Measurements from ENCODE around the gene MED26.
"Not testable (repeated sequence)": the region's sequence is repeated elsewhere in the genome, so short reads cannot be mapped to it uniquely, and the experiment has no call there.

The MED26 gene
- total RNA-seq = 10.8 to 30.3 (median 12.3) reads per million in 3 experiments

GRCh38 chr19:16628183-16628983 lies at the start of gene MED26:
TSS of gene MED26 (minus strand) at chr19:16628204. CDS start at chr19:16627943, 261 bp downstream.
- DNase-seq = peak; percentile 92

DNA sequence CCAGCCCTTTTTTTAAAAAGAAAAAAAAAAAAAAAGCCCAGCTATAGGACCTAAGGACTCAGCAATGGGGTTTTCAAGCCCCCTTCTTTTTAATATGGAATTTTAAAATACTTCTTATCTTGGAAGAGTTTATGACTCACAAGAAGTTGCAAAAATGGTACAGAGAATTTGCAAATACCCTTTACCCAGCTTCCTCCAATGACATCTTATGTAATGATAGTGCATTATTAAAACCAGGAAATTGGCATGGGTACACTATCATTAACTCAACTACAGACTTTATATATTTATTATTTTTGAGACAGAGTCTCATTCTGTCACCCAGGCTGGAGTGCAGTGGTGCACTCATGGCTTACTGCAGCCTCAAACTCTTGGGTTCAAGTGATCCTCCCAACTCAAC lies 49.1 kb upstream of the MED26 start:
- DNase-seq = no peak

DNA sequence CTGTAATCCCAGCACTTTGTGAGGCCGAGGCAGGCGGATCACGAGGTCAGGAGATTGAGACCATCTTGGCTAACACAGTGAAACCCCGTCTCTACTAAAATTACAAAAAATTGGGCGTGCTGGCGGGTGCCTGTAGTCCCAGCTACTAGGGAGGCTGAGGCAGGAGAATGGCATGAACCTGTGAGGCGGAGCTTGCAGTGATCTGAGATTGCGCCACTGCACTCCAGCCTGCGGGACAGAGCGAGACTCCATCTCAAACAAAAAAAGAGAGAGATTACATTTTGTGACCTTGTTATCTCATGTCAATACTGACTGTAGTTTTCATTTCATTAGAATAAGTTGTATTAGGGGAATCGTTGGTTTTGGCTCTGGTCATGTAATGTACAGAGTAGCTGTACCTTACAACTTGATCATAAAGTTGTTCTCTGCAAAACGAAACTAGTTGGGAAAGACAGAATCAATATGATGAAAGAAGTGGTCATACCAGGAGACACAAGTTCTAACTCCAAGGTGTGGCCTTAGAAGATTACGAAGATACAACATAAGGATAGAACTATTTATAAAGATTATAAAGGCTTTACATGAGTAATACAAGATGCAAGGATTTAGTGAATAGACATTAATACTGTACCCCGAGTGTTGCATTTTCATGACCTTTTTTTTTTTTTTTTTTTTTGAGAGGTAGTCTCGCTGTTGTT lies 48.2 kb upstream of the MED26 start:
- no peak for DNase-seq

DNA sequence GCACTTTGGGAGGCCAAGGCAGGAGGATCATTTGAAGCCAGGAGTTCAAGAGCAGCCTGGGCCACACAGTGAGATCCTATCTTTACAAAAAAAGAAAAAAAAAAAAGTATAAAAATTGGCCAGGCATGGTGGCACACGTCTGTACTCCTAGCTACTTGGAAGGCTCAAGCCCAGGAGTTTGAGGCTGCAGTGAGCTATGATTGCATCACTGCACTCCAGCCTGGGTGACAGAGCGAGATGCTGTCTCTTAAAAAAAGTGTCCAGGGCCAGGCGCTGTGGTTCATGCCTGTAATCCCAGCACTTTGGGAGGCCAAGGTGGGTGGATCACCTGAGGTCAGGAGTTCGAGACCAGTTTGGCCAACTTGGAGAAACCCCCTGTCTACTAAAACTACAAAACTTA lies 45.8 kb upstream of the MED26 start:
- DNase-seq = not testable (repeated sequence)

DNA sequence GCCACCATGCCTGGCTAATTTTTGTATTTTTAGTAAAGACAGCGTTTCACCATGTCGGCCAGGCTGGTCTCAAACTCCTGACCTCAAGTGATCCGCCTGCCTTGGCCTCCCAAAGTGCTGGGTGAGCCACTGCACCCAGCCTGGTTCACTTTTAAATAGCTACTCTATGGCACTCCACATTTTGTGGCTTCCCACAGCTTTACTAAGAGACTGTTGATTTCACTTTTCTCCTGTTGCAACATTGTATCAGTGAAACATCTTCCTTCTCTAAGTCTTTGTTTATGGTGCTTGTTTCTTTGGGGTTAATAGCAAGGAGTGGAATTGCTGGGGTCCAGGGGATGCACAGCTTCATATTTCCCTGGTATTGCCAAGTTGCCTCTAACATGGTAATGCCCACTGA lies 45.2 kb upstream of the MED26 start:
- DNase-seq = no peak

- no peak for DNase-seq
These were observed 43.8 kb upstream of the MED26 start for GRCh38 chr19:16671652-16672274.

DNA sequence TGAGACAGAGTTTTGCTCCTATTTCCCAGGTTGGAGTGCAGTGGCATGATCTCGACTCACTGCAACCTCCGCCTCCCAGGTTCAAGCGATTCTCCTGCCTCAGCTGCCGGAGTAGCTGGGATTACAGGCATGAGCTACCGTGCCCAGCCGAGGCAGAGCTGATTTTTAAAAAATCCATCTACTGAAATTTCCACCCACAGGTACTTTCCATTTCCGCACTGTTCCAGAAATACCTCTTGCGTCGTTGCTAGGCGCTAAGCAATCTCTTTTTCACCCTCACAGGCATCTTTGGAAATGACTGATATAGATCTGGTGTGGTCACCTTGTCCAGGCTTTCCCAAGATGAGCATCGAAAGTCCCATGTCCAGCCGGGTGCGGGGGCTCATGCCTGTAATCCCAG lies 42.3 kb upstream of the MED26 start:
- DNase-seq = no peak

- DNase-seq = not testable (repeated sequence)
These were observed 40.7 kb upstream of the MED26 start for GRCh38 chr19:16668702-16669101.

DNA sequence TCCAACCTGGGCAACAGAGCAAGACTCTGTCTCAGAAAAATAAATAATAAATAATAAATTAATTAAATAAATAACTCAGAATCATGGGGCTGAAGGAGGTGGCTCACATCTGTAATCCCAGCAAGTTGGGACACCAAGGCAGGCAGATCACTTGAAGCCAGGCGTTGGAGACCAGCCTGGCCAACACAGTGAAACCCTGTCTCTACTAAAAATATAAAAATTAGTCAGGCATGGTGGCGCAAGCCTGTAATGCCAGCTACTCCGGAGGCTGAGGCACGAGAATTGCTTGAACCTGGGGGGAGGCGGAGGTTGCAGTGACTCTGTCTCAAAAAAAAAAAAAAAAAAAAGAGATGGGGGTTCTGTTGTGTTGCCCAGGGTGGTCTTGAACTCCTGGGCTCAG lies 40.2 kb upstream of the MED26 start:
- no peak for DNase-seq

DNA sequence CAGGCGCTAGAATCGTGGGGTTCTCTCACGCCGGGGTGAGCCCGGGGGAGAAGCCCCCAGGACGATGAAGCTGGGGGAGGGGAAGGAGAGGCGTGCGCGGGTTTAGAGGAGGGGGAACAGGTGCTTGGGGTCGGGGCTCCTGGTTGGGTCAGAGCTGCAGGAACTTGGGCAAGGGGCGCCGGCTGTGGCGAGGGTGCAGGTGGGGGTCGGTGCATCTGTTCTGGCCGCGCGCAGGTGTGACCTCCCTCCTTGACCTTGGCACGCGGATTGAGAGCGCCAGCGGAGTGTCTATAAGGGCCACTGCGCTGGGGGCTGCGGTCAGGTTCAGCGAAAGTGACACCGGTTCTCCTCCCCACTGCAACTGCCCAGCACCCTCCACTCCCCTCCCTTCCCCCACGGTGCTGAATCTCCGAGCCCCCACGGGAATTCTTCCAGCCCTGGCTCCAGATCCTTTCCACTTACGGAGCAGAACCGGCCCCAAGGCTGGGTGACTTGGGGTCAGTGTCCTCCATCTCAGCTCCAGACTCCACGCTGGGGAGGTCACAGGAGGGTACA lies 33.6 kb upstream of the MED26 start:
- DNase-seq = peak; percentile 4

DNA sequence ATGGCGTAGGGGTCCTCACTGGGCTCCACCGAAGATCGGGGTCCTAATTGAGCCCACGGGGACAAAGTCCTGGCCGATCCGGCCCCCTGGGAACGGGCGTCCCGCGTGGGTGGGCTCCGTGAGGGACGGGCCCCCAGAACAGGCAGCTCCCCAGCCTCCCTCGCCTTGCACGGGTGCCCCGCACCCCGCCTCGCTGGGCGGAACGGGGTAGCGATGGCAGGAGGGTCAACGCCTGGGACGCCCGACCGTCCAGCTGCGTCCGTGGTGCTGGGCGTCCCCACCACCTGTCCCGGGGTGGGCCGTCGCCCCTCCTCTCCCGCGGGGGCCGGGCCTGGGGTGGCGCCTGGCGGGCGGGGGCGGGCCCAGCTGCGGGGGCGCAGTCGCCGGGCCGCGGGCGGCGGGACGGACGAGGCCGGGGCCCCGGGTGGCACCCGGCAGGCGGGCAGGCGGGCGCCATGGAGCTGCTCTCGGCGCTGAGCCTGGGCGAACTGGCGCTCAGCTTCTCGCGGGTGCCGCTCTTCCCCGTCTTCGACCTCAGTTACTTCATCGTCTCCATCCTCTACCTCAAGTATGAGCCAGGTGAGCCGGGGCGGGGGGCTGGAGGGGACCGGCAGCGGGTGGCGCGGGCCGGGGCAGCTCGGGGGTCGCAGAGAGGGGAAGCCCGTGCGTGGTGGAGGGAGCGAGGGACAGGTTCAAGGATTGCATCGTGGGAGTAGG lies 32.9 kb upstream of the MED26 start, which contains the start of gene TMEM38A:
Gene TMEM38A (plus strand): TSS at position 377 of the 717 bp plus-strand sequence. CDS start 79 bp downstream, at position 456.
- DNase-seq = peak; percentile 34

GRCh38 chr19:16659832-16660708 lies 32.1 kb upstream of the MED26 start, which contains the start of gene SMIM7:
TSS of gene SMIM7 (minus strand) at chr19:16660144. CDS start at chr19:16660110, 34 bp downstream.
- peak; percentile 99 for DNase-seq

DNA sequence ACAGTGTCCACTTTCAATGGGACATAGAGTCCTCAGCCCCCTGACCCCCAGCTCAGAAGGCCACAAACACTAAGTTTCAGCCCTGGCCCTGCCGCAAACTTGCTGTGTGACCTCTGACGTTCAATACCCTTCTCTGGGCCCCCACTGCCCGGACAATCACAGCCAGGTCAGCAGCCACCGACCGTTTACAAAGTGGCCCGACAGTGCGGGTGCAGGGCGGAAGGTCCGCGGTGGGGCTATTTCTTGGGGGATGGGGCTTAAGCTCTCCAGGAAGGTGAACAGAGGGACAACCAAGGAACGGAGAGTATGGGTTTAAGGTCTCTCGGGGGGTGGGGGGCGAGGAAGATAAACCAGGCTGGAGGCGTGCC lies 31.4 kb upstream of the MED26 start:
- DNase-seq = no peak

DNA sequence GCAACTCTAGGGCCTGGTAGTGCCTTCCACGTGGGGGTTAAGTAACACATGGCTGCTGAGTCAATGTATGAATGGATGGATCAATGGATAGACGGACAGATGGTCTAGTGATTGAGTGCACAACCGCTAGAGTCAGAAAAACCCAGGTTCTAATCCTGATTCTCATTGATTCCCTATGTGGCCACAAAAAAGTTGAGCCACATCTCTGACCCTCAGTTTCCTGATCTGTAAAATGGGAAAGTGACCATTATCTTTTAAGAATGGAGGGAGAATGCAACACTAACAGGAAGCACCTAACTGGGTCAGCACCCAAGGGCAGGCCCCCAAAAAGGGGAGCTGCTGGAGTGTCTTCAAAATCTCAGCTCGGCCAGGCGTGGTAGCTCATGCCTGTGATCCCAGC lies 29.4 kb upstream of the MED26 start:
- no peak for DNase-seq

DNA sequence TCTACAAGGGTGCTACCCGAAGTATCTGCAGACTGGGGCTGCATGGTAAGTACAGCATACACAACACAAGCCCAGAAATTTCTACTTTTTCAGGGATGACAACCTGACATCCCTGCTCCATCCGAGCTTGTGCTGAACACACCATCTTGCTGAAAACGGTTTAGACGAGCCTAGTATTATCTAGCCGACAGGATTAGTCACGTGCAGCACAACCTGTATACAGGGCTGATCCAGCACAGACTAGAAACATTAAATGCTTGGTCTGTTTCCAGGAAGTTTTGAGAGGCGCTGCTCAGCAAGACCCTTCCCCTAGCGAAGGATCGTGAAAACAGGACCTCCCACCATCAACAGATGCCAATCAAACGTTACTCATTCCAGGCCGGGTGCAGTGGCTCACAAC lies 27.7 kb upstream of the MED26 start:
- DNase-seq = no peak

DNA sequence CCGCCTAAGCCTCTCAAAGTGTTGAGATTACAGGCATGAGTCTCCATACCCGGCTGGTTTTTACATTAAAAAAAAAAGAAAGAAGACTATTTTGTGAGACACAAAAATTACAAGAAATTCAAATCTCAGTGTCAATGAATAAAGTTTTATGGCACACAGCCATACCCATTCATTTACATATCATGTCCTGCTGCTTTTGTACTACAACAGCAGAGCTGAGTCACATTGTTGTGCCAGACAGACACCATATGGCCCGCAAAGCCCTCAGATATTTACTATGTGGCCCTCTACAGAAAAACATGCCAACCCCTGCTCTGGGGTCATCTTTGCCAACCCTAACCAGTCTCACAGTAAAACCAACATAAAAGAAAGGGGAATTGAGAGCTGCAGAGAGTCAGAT lies 26.6 kb upstream of the MED26 start:
- no peak for DNase-seq

DNA sequence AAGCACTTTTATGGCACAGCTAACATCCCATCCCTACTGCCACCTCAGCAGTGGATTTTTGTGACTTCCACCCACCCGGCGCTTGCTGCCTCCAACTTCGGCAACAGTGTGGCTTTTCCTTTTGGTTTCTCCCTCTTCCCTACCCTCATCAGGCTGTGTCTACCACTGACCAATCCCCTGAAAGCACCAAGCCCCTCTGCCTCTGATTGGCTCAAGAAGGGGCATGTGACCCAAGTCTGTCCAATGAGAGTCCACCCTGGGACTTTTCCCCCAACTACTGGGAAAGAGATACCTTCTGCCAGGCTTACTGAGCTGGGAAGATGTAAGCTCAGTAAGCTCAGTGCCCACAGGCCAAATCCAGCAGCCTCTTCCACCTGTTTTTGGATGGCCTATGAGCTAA lies 26.1 kb upstream of the MED26 start:
- DNase-seq = no peak

DNA sequence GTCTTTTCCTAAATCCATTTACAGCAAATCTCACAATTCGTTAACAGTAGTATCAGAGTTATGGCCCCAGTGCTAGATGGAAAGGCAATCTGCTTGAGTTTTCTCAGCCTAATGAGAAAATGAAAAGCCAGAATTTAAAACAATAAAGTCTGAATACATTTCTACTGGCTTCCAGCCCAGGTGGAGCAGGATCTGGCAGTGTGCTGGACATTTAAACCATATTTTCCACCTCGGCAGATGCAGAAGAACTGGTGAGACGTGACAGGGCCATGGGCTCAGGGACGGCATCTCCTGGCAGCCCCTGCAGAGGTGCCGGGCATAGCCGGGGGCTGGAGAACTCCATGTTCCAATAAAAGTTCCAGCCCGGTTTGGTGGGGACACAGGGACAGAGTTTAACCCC lies 24.9 kb upstream of the MED26 start:
- DNase-seq = no peak

- not testable (repeated sequence) for DNase-seq
These were observed 23.6 kb upstream of the MED26 start for GRCh38 chr19:16651421-16652188.

DNA sequence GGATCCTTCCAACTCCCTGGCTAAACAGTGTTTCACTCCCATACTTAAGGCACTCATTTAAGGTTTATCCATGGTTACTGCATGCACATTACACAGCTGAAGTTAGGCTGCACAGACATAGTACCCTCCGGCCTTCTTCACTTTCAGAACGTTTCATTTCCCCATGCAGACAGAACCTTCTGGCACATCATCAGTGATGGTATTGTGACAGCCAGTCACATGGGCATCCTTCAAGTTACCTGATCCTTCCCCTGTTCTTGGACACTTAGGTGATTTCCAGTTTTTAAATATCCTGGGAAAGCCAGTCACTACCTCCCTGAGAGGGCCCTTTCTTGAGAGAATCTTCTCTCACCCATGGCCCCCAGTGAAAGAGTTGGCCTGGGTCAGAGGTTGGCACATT lies 22.8 kb upstream of the MED26 start:
- no peak for DNase-seq

GRCh38 chr19:16649734-16650133 lies 21.7 kb upstream of the MED26 start:
- no peak for DNase-seq
